Pancreas (tissue), 10 donors: ENCODE measurements around the gene DDX6. TPM values are rescaled to one million over a fixed set of nuclear protein-coding genes. Genes with fewer than 3 reads are reported as not detected.
"Not testable (repeated sequence)": the region's sequence is repeated elsewhere in the genome, so short reads cannot be mapped to it uniquely, and the experiment has no call there.

Source experiments
- ATAC-seq, 4 donors: fragments of 200-7000 bp; cut with Tn5 transposase; one replicate each; pipeline versions ENCODE4 v1.8.0 to v1.9.1; 2020; ENCODE audit warnings: mild to moderate bottlenecking in 4 of 4, moderate library complexity in 4 of 4
- DNase-seq, 6 donors: peaks; one replicate each; pipeline ENCODE4 v3.0.0-alpha.2; 2020
- FAIRE-seq: peaks from 2 replicates; lab custom pipeline; 2012; peaks lifted over from hg19 to GRCh38; lab: Jason Lieb, UNC
- H3K27ac ChIP-seq, 4 donors: fragments of 200-600 bp; sonication (generic); 1 replicate in 3 of 4; 2 replicates in 1 of 4; pipeline versions ENCODE4 v1.5.0 to v1.8.0; 2020
- H3K27me3 ChIP-seq, 4 donors: fragments of 200-600 bp; one replicate each; pipeline ENCODE4 v1.8.0; 2021
- H3K36me3 ChIP-seq, 3 donors: fragments of 200-600 bp; sonication (generic) in 1 of 3; one replicate each; pipeline versions ENCODE4 v1.5.0 to v1.8.0; 2020 to 2021
- H3K4me1 ChIP-seq, 3 donors: fragments of 200-600 bp; one replicate each; pipeline ENCODE4 v1.8.0; 2021
- H3K4me3 ChIP-seq, 4 donors: fragments of 200-600 bp; sonication (generic) in 2 of 4; one replicate each; pipeline versions ENCODE4 v1.5.0 to v1.8.0; 2020 to 2021
- H3K9me3 ChIP-seq, 4 donors: fragments of 200-600 bp; one replicate each; pipeline ENCODE4 v1.8.0; 2021
- WGBS, 2 donors: extraction: QIAGEN DNeasy Blood & Tissue Kit; methylation state at CpG; one replicate each; pipeline ENCODE4 v1.1.7; 2013; 5-methylcytosine and 5-hydroxymethylcytosine counted together
- intact Hi-C, 3 donors: fragments of 100-400 bp; cut with DNase I; formaldehyde crosslinking; loops; one replicate each; pipeline versions ENCODE4 v1.11.1 to v1.14.2; 2022
- polyA plus RNA-seq, 2 donors: library from polyadenylated mRNA; stranded (reverse); fragments of 200-250 nt; gene quantifications; one replicate each; pipeline ENCODE4 v1.2.3, GENCODE V29; 2013
- total RNA-seq, 6 donors: library from RNA; stranded (reverse); fragmentation: NEBNext Ultra II Directional in 4 of 6; extraction: Animal tissue kit (Norgen Biotek cat#: 25700) in 4 of 6; gene quantifications; one replicate each; pipeline versions ENCODE4 v1.2.1 to v1.2.4, GENCODE V29; 2021 to 2023
- TF ChIP-seq, protein P1 (sequence below), 4 donors: fragments of 200-600 bp; sonication (generic) in 3 of 4; IDR thresholded peaks; one replicate each; pipeline versions ENCODE4 v1.5.0 to v1.8.0; 2021; ENCODE audit warnings: antibody characterized with exemption in 4 of 4
- donor health status: healthy with polysubstance abuse.
- donor health status: DM: no; HTN: no; CAD: no; lungs with moderate emphysema.
- donor health status: DM: no; HTN: no; CAD: no.
- donor health status: control.
- donor health status: control.
- donor health status: Bipolar disorder and iron deficiency.
- donor health status: DM: yes; HTN: yes; CAD: no.
- donor health status: DM: no; HTN: no; CAD: no.
- donor health status: DM: no; HTN: no; CAD: no.
- donor health status: DM: yes; HTN: yes; CAD: no.

The DDX6 gene
- total and polyA plus RNA-seq, 8 donors = 16.1 to 74.2 (median 48.4) TPM

DNA sequence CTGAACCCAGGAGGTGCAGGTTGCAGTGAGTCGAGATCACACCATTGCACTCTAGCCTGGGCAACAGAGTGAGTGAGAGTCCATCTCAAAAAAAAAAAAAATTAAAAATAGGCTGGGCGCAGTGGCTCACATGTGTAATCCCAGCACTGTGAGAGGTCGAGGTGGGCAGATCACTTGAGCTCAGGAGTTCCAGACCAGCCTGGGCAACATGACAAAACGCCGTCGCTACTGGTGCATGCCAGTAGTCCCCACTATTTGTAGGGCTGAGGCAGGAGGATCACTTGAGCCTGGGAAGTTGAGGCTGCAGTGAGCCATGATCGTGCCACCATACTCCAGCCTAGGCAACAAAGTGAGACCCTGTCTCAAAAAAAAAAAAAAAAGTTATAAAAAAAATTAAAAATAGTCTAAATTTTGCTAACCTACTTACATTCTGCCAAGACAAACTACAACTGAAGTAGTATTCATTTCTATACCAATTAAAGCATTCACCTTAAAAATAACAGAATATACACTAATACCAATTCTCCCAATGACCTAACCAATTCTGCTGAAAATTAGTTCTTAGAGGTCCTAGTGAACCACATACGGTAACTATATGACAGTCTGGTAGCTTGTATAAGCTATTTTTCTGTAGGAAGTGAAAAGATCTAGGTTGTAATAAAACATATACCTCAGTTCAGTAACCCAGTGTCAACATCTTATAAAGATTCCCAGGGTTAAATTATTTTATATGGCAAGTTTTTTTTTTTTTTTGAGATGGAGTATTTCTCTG, 7.1 kb downstream of the DDX6 start:
- DNase-seq (no peak), ATAC-seq (peak in 1 of 4 donors; percentile 5), FAIRE-seq (no peak)
- 71 to 82% methylated on average over 8 of the region's 8 CpGs for WGBS, 2 donors
- Histone ChIP-seq H3K27me3 (no peaks in the 10 kb centered on the region), H3K27ac (no peak overlapping the region), H3K4me1 (peaks cover 8 to 39% (median 11%) of the 10 kb centered on the region in 3 donors), H3K9me3 (no peaks in the 10 kb centered on the region), H3K36me3 (peaks cover 0 to 40% (median 13%) of the 10 kb centered on the region in 3 donors), H3K4me3 (no peak overlapping the region)
- TF ChIP-seq, protein P1, sequence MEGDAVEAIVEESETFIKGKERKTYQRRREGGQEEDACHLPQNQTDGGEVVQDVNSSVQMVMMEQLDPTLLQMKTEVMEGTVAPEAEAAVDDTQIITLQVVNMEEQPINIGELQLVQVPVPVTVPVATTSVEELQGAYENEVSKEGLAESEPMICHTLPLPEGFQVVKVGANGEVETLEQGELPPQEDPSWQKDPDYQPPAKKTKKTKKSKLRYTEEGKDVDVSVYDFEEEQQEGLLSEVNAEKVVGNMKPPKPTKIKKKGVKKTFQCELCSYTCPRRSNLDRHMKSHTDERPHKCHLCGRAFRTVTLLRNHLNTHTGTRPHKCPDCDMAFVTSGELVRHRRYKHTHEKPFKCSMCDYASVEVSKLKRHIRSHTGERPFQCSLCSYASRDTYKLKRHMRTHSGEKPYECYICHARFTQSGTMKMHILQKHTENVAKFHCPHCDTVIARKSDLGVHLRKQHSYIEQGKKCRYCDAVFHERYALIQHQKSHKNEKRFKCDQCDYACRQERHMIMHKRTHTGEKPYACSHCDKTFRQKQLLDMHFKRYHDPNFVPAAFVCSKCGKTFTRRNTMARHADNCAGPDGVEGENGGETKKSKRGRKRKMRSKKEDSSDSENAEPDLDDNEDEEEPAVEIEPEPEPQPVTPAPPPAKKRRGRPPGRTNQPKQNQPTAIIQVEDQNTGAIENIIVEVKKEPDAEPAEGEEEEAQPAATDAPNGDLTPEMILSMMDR (IDR thresholded peaks at IDR 0.05) = no peak
- intact Hi-C loops = no loop called here

DNA sequence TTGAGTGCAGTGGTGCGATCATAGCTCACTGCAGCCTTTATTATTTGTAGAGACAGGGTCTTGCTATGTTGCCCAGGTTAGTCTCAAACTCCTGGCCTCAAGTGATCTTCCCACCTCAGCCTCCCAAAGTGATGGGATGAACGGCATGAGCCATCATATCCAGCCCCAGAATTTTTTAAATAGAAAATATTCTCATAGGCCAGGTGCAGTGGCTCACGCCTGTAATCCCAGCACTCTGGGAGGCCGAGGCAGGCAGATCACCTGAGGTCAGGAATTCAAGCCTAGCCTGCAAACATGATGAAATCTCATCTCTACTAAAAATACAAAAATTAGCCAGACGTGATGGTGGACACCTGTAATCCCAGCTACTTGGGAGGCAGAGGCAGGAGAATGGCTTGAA, 7.6 kb downstream of the DDX6 start:
- H3K4me3 ChIP-seq, intact Hi-C loops, FAIRE-seq, H3K27me3 ChIP-seq, ATAC-seq, H3K9me3 ChIP-seq, DNase-seq, H3K27ac ChIP-seq: not testable (repeated sequence)
- Histone ChIP-seq H3K4me1 (peaks cover 8 to 33% (median 11%) of the 10 kb centered on the region in 3 donors), H3K36me3 (peaks cover 0 to 46% (median 19%) of the 10 kb centered on the region in 3 donors)
- 70 to 77% methylated on average over 5 of the region's 5 CpGs for WGBS, 2 donors

DNA sequence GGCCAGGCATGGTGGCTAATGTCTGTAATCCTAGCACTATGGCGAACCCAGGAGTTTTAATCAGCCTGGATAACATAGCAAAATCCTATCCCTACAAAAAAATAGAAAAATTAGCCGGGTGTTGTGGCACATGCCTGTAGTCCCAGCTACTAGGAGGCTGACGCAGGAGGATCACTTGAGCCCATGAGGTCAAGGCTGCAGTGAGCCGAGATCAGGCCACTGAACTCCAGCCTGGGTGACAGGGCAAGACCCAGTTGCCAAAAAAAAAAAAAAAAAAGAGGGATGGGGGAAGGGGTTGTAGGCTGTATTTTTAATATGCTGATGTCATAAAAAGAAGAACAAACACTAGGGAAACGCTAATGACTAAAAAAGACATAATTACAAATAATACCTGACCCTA, 12.1 kb downstream of the DDX6 start:
- Histone ChIP-seq H3K4me1 (peaks cover 4 to 5% (median 5%) of the 10 kb centered on the region in 3 donors), H3K27ac (no peak overlapping the region), H3K36me3 (peaks cover 0 to 46% (median 26%) of the 10 kb centered on the region in 3 donors), H3K4me3 (no peak overlapping the region), H3K9me3 (no peaks in the 10 kb centered on the region), H3K27me3 (no peaks in the 10 kb centered on the region)
- 55 to 58% methylated on average over 5 of the region's 5 CpGs for WGBS, 2 donors
- ATAC-seq (no peak), DNase-seq (no peak), FAIRE-seq (no peak)
- TF ChIP-seq, protein P1 (IDR thresholded peaks at IDR 0.05) = no peak
- intact Hi-C loops = no loop called here

DNA sequence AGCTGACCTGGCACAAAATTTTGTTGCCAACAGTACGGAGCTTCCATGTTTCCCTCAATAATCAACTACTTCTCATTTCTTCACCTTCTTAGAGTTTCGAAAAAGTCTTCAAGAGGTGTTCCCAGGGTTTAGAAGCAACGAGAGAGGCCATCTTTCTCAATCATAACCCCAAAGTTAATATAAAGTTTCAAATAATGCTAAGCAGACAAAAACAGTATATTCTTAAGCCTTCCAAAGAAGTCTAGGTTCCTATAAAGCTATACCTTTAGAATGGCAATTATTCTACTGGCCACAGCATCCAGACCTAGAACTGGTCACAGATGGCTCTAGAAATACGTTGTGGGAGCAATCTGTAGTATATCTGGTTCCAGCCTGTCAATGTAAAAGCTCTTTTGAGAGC, 16.9 kb downstream of the DDX6 start:
- Histone ChIP-seq H3K9me3 (no peaks in the 10 kb centered on the region), H3K27ac (no peak overlapping the region), H3K4me1 (peaks cover 5 to 35% (median 21%) of the 10 kb centered on the region in 3 donors), H3K4me3 (no peak overlapping the region), H3K36me3 (peaks cover 0 to 27% (median 14%) of the 10 kb centered on the region in 3 donors), H3K27me3 (no peaks in the 10 kb centered on the region)
- DNase-seq (no peak), ATAC-seq (no peak), FAIRE-seq (no peak)
- WGBS, 2 donors = 56 to 57% methylated on average over 4 of the region's 4 CpGs
- TF ChIP-seq, protein P1 (IDR thresholded peaks at IDR 0.05) = no peak
- intact Hi-C loops = no loop called here

DNA sequence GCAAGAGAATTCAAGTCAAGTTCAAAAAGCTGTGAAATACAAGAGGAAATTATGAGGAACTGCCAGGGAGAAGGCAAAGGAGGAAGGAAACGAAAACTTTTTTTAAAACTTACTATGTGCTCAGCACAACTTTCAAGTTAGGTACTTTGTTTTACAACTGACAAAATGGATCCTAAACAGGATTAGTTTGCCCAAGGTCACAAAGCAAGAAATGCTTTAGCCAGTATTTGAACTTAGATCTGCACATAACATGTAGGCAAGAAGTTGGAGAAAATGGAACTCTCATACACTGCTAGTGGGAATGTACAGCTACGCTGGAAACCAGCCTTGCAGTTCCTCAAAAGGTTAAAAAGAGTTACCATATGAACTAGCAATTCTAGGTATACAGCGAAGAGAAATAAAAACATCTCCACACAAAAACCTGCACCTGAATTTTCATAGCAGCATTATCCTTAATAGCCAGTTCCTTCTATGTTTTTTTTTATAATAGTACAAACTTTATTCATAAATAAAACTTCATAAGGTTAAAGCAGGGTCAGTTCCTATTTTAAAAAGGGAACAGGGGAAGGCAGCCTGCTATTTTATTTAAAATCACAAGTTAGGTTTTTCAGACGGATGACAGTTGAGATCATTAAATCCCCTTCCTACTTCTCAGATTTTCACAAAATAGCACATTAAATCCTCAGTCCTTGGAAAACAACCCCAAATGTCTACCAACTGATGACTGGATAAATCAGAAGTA, 19.2 kb downstream of the DDX6 start:
- H3K27ac ChIP-seq = no peak overlapping the region
- peaks cover 0 to 10% (median 3%) of the 10 kb centered on the region in 3 donors for H3K36me3 ChIP-seq
- no peak overlapping the region for H3K4me3 ChIP-seq
- no peak for FAIRE-seq
- 50 to 57% methylated on average over 4 of the region's 4 CpGs for WGBS, 2 donors
- intact Hi-C loops = no loop called here
- peak in 2 of 4 donors; percentile 12 to 36 for ATAC-seq
- no peak for DNase-seq
- H3K9me3 ChIP-seq = no peaks in the 10 kb centered on the region
- peaks cover under 1 to 39% (median 30%) of the 10 kb centered on the region in 3 donors for H3K4me1 ChIP-seq
- TF ChIP-seq, protein P1 (IDR thresholded peaks at IDR 0.05) = no peak
- H3K27me3 ChIP-seq = no peaks in the 10 kb centered on the region
